Endodermal cell (in vitro differentiated cells): Measurements from ENCODE around the gene PANK4. TPM values are rescaled to one million over a fixed set of nuclear protein-coding genes. Genes with fewer than 3 reads are reported as not detected.

Experiments used
- DNase-seq: peaks from one replicate; pipeline ENCODE4 v3.0.0-alpha.2; 2017
- H3K27ac ChIP-seq: 2 replicates; pipeline ENCODE4 v1.5.1; 2013; ENCODE audit warnings: mild to moderate bottlenecking, low read depth, low read length, moderate library complexity
- H3K27me3 ChIP-seq: 2 replicates; pipeline ENCODE4 v1.6.1; 2013; ENCODE audit warnings: mild to moderate bottlenecking, low read length, moderate library complexity; ENCODE audit not compliant: insufficient read depth, control insufficient read depth, poor library complexity, severe bottlenecking
- H3K36me3 ChIP-seq: 2 replicates; pipeline ENCODE4 v1.7.0; 2013; ENCODE audit warnings: mild to moderate bottlenecking, low read length, moderate library complexity; ENCODE audit not compliant: control insufficient read depth, insufficient read depth
- H3K4me1 ChIP-seq: one replicate; pipeline ENCODE4 v1.7.0; 2013; ENCODE audit warnings: low read length; ENCODE audit not compliant: control insufficient read depth, insufficient read depth
- H3K4me3 ChIP-seq: 2 replicates; pipeline ENCODE4 v1.5.1; 2013; ENCODE audit warnings: mild to moderate bottlenecking, low read length, moderate library complexity
- H3K9ac ChIP-seq: 2 replicates; pipeline ENCODE4 v1.6.1; 2013; ENCODE audit warnings: mild to moderate bottlenecking, low read length, moderate library complexity; ENCODE audit not compliant: poor library complexity, severe bottlenecking; ENCODE audit errors: extremely low read depth
- H3K9me3 ChIP-seq: 2 replicates; pipeline ENCODE4 v1.6.1; 2013; ENCODE audit warnings: mild to moderate bottlenecking, low read length, moderate library complexity; ENCODE audit not compliant: control insufficient read depth
- H3K27ac Mint-ChIP-seq: 2 replicates; pipeline ENCODE4 v1.8.0; 2020; ENCODE audit warnings: mixed read lengths
- H3K27me3 Mint-ChIP-seq: 2 replicates; pipeline ENCODE4 v1.8.0; 2021; ENCODE audit warnings: mild to moderate bottlenecking, mixed read lengths; ENCODE audit not compliant: insufficient read depth
- H3K36me3 Mint-ChIP-seq: 2 replicates; pipeline ENCODE4 v1.8.0; 2020; ENCODE audit warnings: low read depth, mixed read lengths
- H3K4me1 Mint-ChIP-seq: 2 replicates; pipeline ENCODE4 v1.8.0; 2020; ENCODE audit warnings: mixed read lengths
- H3K4me3 Mint-ChIP-seq: 2 replicates; pipeline ENCODE4 v1.8.0; 2020; ENCODE audit warnings: mild to moderate bottlenecking, moderate library complexity, mixed read lengths
- H3K9me3 Mint-ChIP-seq: 2 replicates; pipeline ENCODE4 v1.8.0; 2020; ENCODE audit warnings: mild to moderate bottlenecking, mixed read lengths
- CTCF ChIP-seq: fragments of 200-600 bp; sonication (generic); conservative IDR thresholded peaks from 2 replicates; pipeline ENCODE4 v1.5.0; 2021; ENCODE audit warnings: antibody characterized with exemption, mild to moderate bottlenecking
- WGBS, 2 experiments: methylation state at CpG; one replicate each; pipeline versions ENCODE4 v1.1.5 to v1.1.7; 2013; ENCODE audit warnings: missing lambda C conversion rate in 2 of 2, mixed read lengths in 1 of 2; ENCODE audit not compliant: insufficient coverage in 1 of 2, insufficient read length in 1 of 2; 5-methylcytosine and 5-hydroxymethylcytosine counted together
- total RNA-seq, 2 donors: library from RNA; stranded (reverse); fragmentation: NEBNext Ultra II Directional in 1 of 2; extraction: Animal tissue kit (Norgen Biotek cat#: 25700) in 1 of 2; gene quantifications; 2 replicates in 1 of 2; 3 replicates in 1 of 2; pipeline ENCODE4 v1.2.1, GENCODE V29; 2021

Gene PANK4
- total RNA-seq, 2 donors from 2014 or later, result 45.6 to 49.5 TPM

GRCh38 chr1:2470290-2471158, 55.9 kb downstream of the PANK4 start:
- Histone ChIP-seq H3K9ac (no peak overlapping the region), H3K9me3 (no peaks in the 10 kb centered on the region), H3K27ac (no peak overlapping the region), H3K27me3 (no peaks in the 10 kb centered on the region), H3K4me1 (no peaks in the 10 kb centered on the region), H3K36me3 (no peaks in the 10 kb centered on the region), H3K4me3 (no peak overlapping the region)
- Mint-ChIP-seq H3K9me3 (no peaks in the 10 kb centered on the region), H3K27me3 (no peaks in the 10 kb centered on the region), H3K4me3 (no peak overlapping the region), H3K27ac (no peak overlapping the region), H3K4me1 (no peaks in the 10 kb centered on the region), H3K36me3 (no peaks in the 10 kb centered on the region)
- DNase-seq, result no peak
- no peak for TF ChIP-seq CTCF
- 78 to 84% methylated on average over 8 to 27 of the region's 27 CpGs for WGBS, 2 experiments

- H3K4me3 Mint-ChIP-seq, result no peak overlapping the region
- H3K27me3 ChIP-seq, result no peaks in the 10 kb centered on the region
- H3K4me1 Mint-ChIP-seq, result no peaks in the 10 kb centered on the region
- H3K4me3 ChIP-seq, result no peak overlapping the region
- no peaks in the 10 kb centered on the region for H3K27me3 Mint-ChIP-seq
- no peak for DNase-seq
- no peak for TF ChIP-seq CTCF
- H3K27ac Mint-ChIP-seq, result no peak overlapping the region
- H3K27ac ChIP-seq, result no peak overlapping the region
- no peaks in the 10 kb centered on the region for H3K36me3 ChIP-seq
- H3K4me1 ChIP-seq, result no peaks in the 10 kb centered on the region
- no peaks in the 10 kb centered on the region for H3K9me3 ChIP-seq
- H3K36me3 Mint-ChIP-seq, result no peaks in the 10 kb centered on the region
- 83 to 89% methylated on average over 16 to 25 of the region's 25 CpGs for WGBS, 2 experiments
- H3K9me3 Mint-ChIP-seq, result no peaks in the 10 kb centered on the region
- H3K9ac ChIP-seq, result no peak overlapping the region
These were observed 57.1 kb downstream of the PANK4 start for GRCh38 chr1:2469103-2469940.

- no peak overlapping the region for H3K27ac ChIP-seq
- TF ChIP-seq CTCF, result no peak
- Mint-ChIP-seq H3K27me3 (no peaks in the 10 kb centered on the region), H3K4me3 (no peak overlapping the region), H3K4me1 (no peaks in the 10 kb centered on the region), H3K36me3 (no peaks in the 10 kb centered on the region), H3K9me3 (no peaks in the 10 kb centered on the region), H3K27ac (no peak overlapping the region)
- H3K9ac ChIP-seq, result no peak overlapping the region
- H3K27me3 ChIP-seq, result no peaks in the 10 kb centered on the region
- H3K36me3 ChIP-seq, result no peaks in the 10 kb centered on the region
- H3K4me3 ChIP-seq, result no peak overlapping the region
- H3K4me1 ChIP-seq, result no peaks in the 10 kb centered on the region
- no peaks in the 10 kb centered on the region for H3K9me3 ChIP-seq
- DNase-seq, result no peak
- WGBS, 2 experiments, result 79 to 83% methylated on average over 10 of the region's 10 CpGs
These were observed 57.9 kb downstream of the PANK4 start for GRCh38 chr1:2468540-2468939.
